GM10248 (cell line): ENCODE data around the gene SLC13A5.

Experiments
- CTCF ChIA-PET: fragments of 300-600 bp; sonication (Branson Sonifier 250); formaldehyde crosslinking; extraction: SDS; loops from one replicate; lab custom pipeline; 2021; ENCODE audit warnings: antibody characterized with exemption; lab: Yijun Ruan, JAX
- POLR2A ChIA-PET: fragments of 350-650 bp; sonication (Branson Sonifier 250); formaldehyde crosslinking; extraction: SDS; loops from one replicate; lab custom pipeline; 2020; ENCODE audit warnings: antibody characterized with exemption; lab: Yijun Ruan, JAX
- DNase-seq: peaks from one replicate; pipeline ENCODE4 v3.0.0; 2012; ENCODE audit errors: extremely low spot score
- CTCF ChIP-seq: IDR thresholded peaks from 2 replicates; pipeline ENCODE4 v1.5.1; 2012; ENCODE audit warnings: mild to moderate bottlenecking, low read depth; ENCODE audit errors: extremely low read depth, missing control alignments, control extremely low read depth

The SLC13A5 gene

GRCh38 chr17:6648181-6648580 is 65.0 kb downstream of the SLC13A5 start:
- ChIA-PET CTCF (interaction anchor here (1.0 to 1.3 kb wide), 4 partner anchors 9 to 177 kb away, joined by 3 to 8 read pairs (median 5); no protein-coding TSS in a partner anchor), POLR2A (no interaction called here)
- TF ChIP-seq CTCF, result peak; percentile 30
- DNase-seq, result no peak

DNA sequence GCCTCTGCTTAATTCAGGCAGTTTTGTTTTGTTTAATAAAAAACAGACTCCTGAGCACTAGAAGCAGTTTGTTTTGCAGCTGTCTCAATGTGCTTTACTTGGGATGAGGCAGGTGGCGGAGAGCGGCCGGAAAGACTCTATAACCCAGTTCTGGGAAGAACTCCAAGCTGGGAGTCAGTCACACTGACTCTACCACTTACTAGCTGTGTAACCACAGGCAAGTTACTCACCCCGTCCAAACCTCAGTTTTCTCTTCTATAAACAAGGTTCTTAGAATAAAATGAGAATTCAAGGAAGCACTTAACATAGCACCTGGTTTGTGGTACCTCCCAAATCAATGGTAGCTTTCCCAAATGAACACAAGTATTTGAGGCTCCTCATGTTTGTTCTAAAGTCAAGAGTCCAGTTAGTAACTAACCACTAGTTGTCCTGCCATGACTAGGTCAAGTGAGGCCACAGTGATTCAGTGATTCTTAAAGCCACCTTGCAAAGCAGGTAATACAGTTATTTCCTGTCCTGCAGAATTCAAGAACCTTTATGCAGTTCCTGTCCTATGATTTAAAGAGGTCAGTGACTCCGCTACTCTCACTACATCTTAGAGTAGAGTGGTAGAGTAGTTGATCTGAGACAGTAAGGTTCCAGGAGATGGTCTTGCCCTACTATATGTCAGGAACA is 69.6 kb downstream of the SLC13A5 start:
- DNase-seq, result no peak
- no peak for TF ChIP-seq CTCF
- ChIA-PET POLR2A (no interaction called here), CTCF (no interaction called here)

DNA sequence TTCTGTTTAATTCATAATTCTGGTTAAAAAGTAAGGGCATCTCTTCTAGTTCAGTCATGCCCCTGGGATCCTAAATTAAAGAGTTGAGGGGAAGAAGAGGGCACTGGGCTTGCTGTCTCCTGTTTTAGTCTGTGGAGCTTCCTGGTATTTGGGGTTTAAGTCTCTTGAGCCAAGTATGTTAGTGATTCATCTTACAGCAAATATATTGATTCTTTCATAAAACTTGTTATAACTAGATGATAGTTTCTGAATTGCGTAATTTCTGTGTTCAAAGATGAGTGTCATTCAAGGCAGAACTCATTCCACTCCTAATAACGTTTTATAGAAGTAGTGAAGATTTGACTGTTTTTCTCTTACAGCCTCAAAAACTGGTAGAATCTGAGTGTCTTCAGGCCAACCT is 70.6 kb downstream of the SLC13A5 start:
- DNase-seq, result no peak
- POLR2A ChIA-PET, result no interaction called here
- TF ChIP-seq CTCF, result no peak
- CTCF ChIA-PET, result interaction anchor here (1.2 to 2.1 kb wide), 2 partner anchors 8 to 362 kb away, joined by 5 to 6 read pairs; partner anchors contain the start of genes C17orf100 and MED31

DNA sequence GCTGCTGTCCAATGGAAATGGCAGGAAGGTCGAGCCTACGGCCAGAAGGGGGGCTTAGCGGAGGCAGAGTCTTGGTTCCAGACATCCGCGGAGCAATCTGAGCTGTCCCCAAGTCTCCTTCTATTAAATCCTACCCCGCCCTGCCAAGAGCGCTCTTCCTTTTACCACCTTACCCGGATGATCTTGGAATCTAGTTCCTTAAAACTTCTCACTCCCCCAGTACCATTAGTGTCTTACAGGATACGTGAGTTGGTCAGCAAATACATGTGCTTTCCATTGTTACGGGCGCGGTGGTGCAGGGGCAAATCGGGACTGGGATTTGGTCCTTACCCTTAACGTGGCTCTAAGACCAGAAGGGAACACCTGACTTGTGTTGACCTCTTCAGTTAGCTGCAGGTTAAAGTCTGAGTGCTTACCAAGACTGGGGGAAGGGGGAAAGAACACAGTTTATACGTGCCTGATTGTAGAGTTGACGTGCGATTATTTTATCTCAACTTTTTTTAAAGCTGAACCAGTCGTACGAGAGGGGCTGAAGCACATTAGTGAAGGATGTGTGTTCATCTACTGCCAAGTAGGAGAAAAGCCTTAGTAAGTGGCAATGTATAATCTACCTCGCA is 71.8 kb downstream of the SLC13A5 start:
- ChIA-PET POLR2A (no interaction called here), CTCF (interaction anchor here (1.2 to 2.1 kb wide), 3 partner anchors 10 to 363 kb away, joined by 3 to 6 read pairs (median 5); partner anchors contain the start of genes C17orf100 and MED31)
- TF ChIP-seq CTCF, result no peak
- no peak for DNase-seq

DNA sequence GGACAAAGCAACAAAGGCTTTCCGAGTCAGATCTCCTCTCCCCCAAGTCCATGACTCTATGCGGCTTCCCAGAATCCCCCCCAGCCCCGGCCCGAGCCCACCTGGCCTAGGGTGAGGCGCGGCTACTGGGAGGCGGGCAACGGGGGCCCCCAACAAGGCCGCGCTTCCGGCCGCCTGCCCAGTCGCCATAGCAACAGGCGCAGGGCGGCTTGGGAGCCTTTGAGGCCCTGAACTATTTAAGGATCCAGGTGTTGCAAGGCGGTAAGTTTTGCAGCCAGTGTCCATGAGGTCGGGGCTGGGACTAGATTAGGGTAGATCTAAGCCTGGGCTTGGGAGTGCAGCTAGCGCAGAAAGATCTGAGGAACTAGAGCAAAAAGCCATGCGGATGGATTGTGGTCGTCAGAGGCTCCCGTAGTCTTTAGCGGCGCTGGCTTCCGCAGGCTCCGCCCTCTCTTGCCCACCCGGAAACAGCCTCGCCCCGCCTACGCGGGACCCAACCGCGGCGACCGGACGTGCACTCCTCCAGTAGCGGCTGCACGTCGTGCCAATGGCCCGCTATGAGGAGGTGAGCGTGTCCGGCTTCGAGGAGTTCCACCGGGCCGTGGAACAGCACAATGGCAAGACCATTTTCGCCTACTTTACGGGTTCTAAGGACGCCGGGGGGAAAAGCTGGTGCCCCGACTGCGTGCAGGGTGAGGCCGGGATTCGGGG is 72.5 kb downstream of the SLC13A5 start, which contains the start of the genes KIAA0753 and TXNDC17:
TSS of gene KIAA0753 (minus strand) at position 176 of the 711 bp plus-strand sequence. CDS start 5,608 bp downstream, outside the sequence.
TSS of gene TXNDC17 (plus strand) at position 525 of the 711 bp plus-strand sequence. CDS start at position 548, 23 bp downstream.
- POLR2A ChIA-PET, result no interaction called here
- CTCF ChIA-PET, result interaction anchor here (1.4 to 2.1 kb wide), 2 partner anchors 10 to 203 kb away, joined by 3 to 6 read pairs; partner anchors contain the start of genes C17orf100 and MED31
- peak; percentile 93 for DNase-seq
- TF ChIP-seq CTCF, result no peak
